Ishikawa (cell line): ENCODE results near the gene DPP4.

Experiments
- EGR1 ChIP-seq: IDR thresholded peaks from 2 replicates; pipeline ENCODE4 v1.6.1; 2012
- EP300 ChIP-seq: IDR thresholded peaks from 2 replicates; pipeline ENCODE4 v1.6.1; 2012; ENCODE audit warnings: borderline replicate concordance
- FOXM1 ChIP-seq: IDR thresholded peaks from 2 replicates; pipeline ENCODE4 v1.6.1; 2012; ENCODE audit warnings: low read depth, borderline replicate concordance
- MAX ChIP-seq: IDR thresholded peaks from 2 replicates; pipeline ENCODE4 v1.6.1; 2012
- NFIC ChIP-seq: IDR thresholded peaks from 2 replicates; pipeline ENCODE4 v1.6.1; 2012
- TAF1 ChIP-seq: IDR thresholded peaks from 2 replicates; pipeline ENCODE4 v1.6.1; 2012; ENCODE audit warnings: low read depth, mild to moderate bottlenecking
- TEAD4 ChIP-seq: IDR thresholded peaks from 2 replicates; pipeline ENCODE4 v1.6.1; 2012
- YY1 ChIP-seq: IDR thresholded peaks from 2 replicates; pipeline ENCODE4 v1.6.1; 2012; ENCODE audit warnings: low read depth

- TF ChIP-seq NFIC, result no peak
- no peak for TF ChIP-seq MAX
- TF ChIP-seq TEAD4, result no peak
- no peak for TF ChIP-seq FOXM1
- TF ChIP-seq EGR1, result peak; percentile 41
- no peak for TF ChIP-seq YY1
- TF ChIP-seq EP300, result no peak
- no peak for TF ChIP-seq TAF1
These were observed 18.9 kb upstream of the DPP4 start for GRCh38 chr2:162092658-162093556.
